ENCODE measurements around the gene TRIM33. TPM values are rescaled to one million over a fixed set of nuclear protein-coding genes. Genes with fewer than 3 reads are reported as not detected.

Gene TRIM33
- 47.5 and 58.7 TPM in 2 replicates for polyA plus RNA-seq
- polyA minus RNA-seq: 167 and 186 TPM in 2 replicates

GRCh38 chr1:114511032-114511785, at the start of gene TRIM33:
Gene TRIM33, minus strand, starts transcription at chr1:114511203. Its CDS starts 127 bp downstream, at chr1:114511076.
- Histone ChIP-seq H3K9me2 (ENCODE audit: insufficient read depth, low read length) (no peaks in the 10 kb centered on the region), H3K79me2 (replicated peaks; ENCODE audit: insufficient read depth, low read length) (peaks cover 42% of the 10 kb centered on the region), H3K27me3 (ENCODE audit: insufficient read depth, low read depth, low read length) (no peaks in the 10 kb centered on the region), H3K4me3 (ENCODE audit: low read length) (peak within 1 kb of the TSS; percentile 98), H3K9ac (ENCODE audit: low read length) (peak within 1 kb of the TSS; percentile 99), H3K9me3 (ENCODE audit: low read length) (no peaks in the 10 kb centered on the region), H4K20me1 (ENCODE audit: insufficient read depth) (peaks cover 21% of the 10 kb centered on the region), H3K27ac (ENCODE audit: low read length) (peak within 1 kb of the TSS; percentile 95), H2AFZ (ENCODE audit: low read depth, low read length) (peak within 1 kb of the TSS; percentile 95), H3K36me3 (ENCODE audit: insufficient read depth, low read length) (no peaks in the 10 kb centered on the region), H3F3A (ENCODE audit: insufficient read depth, low read length, poor library complexity, severe bottlenecking) (peaks cover 3% of the 10 kb centered on the region), H3K4me2 (ENCODE audit: low read length) (peak within 1 kb of the TSS; percentile 79)
- peak; percentile 78 for TF ChIP-seq TAF1 (IDR thresholded peaks at IDR 0.05; ENCODE audit: low read depth)
- TF ChIP-seq MXI1 (conservative IDR thresholded peaks at IDR 0.05; ENCODE audit: poor library complexity, severe bottlenecking): peak; percentile 50
- TF ChIP-seq POLR2AphosphoS5 (IDR thresholded peaks at IDR 0.05): peak; percentile 80
- TF ChIP-seq EZH2 (IDR thresholded peaks at IDR 0.05; ENCODE audit: borderline replicate concordance, insufficient read depth, low read length, poor library complexity, severe bottlenecking): no peak
- TF ChIP-seq RAD21 (conservative IDR thresholded peaks at IDR 0.05): peak; percentile 17
- peak; percentile 33 for TF ChIP-seq SMC3 (conservative IDR thresholded peaks at IDR 0.05; ENCODE audit: poor library complexity)
- peak; percentile 43 for TF ChIP-seq CTCF (IDR thresholded peaks at IDR 0.05; ENCODE audit: poor library complexity, severe bottlenecking)
- peak; percentile 4 for TF ChIP-seq REST (IDR thresholded peaks at IDR 0.05; ENCODE audit: borderline replicate concordance)
- TF ChIP-seq EP300 (conservative IDR thresholded peaks at IDR 0.05; ENCODE audit: poor library complexity, severe bottlenecking): peak; percentile 55

GRCh38 chr1:114559356-114559755, 48.4 kb upstream of the TRIM33 start:
- Histone ChIP-seq H3K27me3 (ENCODE audit: insufficient read depth, low read depth, low read length) (no peaks in the 10 kb centered on the region), H2AFZ (ENCODE audit: low read depth, low read length) (no peak overlapping the region), H3K9me3 (ENCODE audit: low read length) (no peaks in the 10 kb centered on the region), H3K9ac (ENCODE audit: low read length) (no peak overlapping the region), H3K27ac (ENCODE audit: low read length) (no peak overlapping the region), H3K36me3 (ENCODE audit: insufficient read depth, low read length) (no peaks in the 10 kb centered on the region), H3K4me3 (ENCODE audit: low read length) (no peak overlapping the region), H3F3A (ENCODE audit: insufficient read depth, low read length, poor library complexity, severe bottlenecking) (no peaks in the 10 kb centered on the region), H3K4me2 (ENCODE audit: low read length) (no peak overlapping the region), H3K79me2 (replicated peaks; ENCODE audit: insufficient read depth, low read length) (no peaks in the 10 kb centered on the region), H3K9me2 (ENCODE audit: insufficient read depth, low read length) (no peaks in the 10 kb centered on the region), H4K20me1 (ENCODE audit: insufficient read depth) (no peaks in the 10 kb centered on the region)
- no peak for TF ChIP-seq SMC3 (conservative IDR thresholded peaks at IDR 0.05; ENCODE audit: poor library complexity)
- TF ChIP-seq POLR2AphosphoS5 (IDR thresholded peaks at IDR 0.05): no peak
- TF ChIP-seq REST (IDR thresholded peaks at IDR 0.05; ENCODE audit: borderline replicate concordance): no peak
- no peak for TF ChIP-seq CTCF (IDR thresholded peaks at IDR 0.05; ENCODE audit: poor library complexity, severe bottlenecking)
- no peak for TF ChIP-seq EZH2 (IDR thresholded peaks at IDR 0.05; ENCODE audit: borderline replicate concordance, insufficient read depth, low read length, poor library complexity, severe bottlenecking)
